KG1 (cell line): ENCODE results near the gene SLC17A6.

Source experiments
- DNase-seq: peaks from one replicate; lab custom pipeline; 2025; lab: John Stamatoyannopoulos, UW

The SLC17A6 gene

GRCh38 chr11:22389526-22390282 is 51.5 kb downstream of the SLC17A6 start:
- DNase-seq: no peak

GRCh38 chr11:22390283-22390655 is 52.1 kb downstream of the SLC17A6 start:
- DNase-seq: no peak

GRCh38 chr11:22392561-22392960 is 54.4 kb downstream of the SLC17A6 start:
- no peak for DNase-seq

- DNase-seq: no peak
These were observed 67.2 kb downstream of the SLC17A6 start for GRCh38 chr11:22405377-22405776.

- no peak for DNase-seq
These were observed 69.1 kb downstream of the SLC17A6 start for GRCh38 chr11:22407267-22407666.

- no peak for DNase-seq
These were observed 69.7 kb downstream of the SLC17A6 start for GRCh38 chr11:22407921-22408320.

- no peak for DNase-seq
These were observed 77.3 kb downstream of the SLC17A6 start for GRCh38 chr11:22415476-22415875.

- no peak for DNase-seq
These were observed 78.3 kb downstream of the SLC17A6 start for GRCh38 chr11:22416462-22416861.

- DNase-seq: no peak
These were observed 88.7 kb downstream of the SLC17A6 start for GRCh38 chr11:22426915-22427314.
